Natural killer cell (primary cell): ENCODE measurements around the gene GAPDH. TPM values are rescaled to one million over a fixed set of nuclear protein-coding genes. Genes with fewer than 3 reads are reported as not detected.

Source experiments
- ATAC-seq, 3 donors: fragments of 150-1000 bp in 2 of 3; fragments of 200-7000 bp in 1 of 3; cut with Tn5 transposase; 1 replicate in 1 of 3; 2 replicates in 2 of 3; pipeline ENCODE4 v1.10.0; 2021; ENCODE audit warnings: mild to moderate bottlenecking in 2 of 3, moderate library complexity in 2 of 3
- DNase-seq, 2 donors: peaks; one replicate each; pipeline versions ENCODE4 v3.0.0 to v3.0.0-alpha.2; 2013 to 2021; ENCODE audit warnings: mixed read lengths in 1 of 2
- H3K27ac ChIP-seq: one replicate; pipeline ENCODE4 v1.5.1; 2013; ENCODE audit warnings: mild to moderate bottlenecking, low read length
- H3K27me3 ChIP-seq: one replicate; pipeline ENCODE4 v1.6.1; 2013; ENCODE audit warnings: low read length; ENCODE audit not compliant: control insufficient read depth, insufficient read depth
- H3K36me3 ChIP-seq: one replicate; pipeline ENCODE4 v1.6.1; 2013; ENCODE audit warnings: low read length; ENCODE audit not compliant: control insufficient read depth, insufficient read depth
- H3K4me1 ChIP-seq: one replicate; pipeline ENCODE4 v1.6.1; 2013; ENCODE audit warnings: low read length; ENCODE audit not compliant: control insufficient read depth, insufficient read depth
- H3K4me3 ChIP-seq: one replicate; pipeline ENCODE4 v1.5.1; 2013; ENCODE audit warnings: low read length
- H3K9me3 ChIP-seq: one replicate; pipeline ENCODE4 v1.6.1; 2013; ENCODE audit warnings: low read length; ENCODE audit not compliant: control insufficient read depth, insufficient read depth
- H3K27ac Mint-ChIP-seq, 2 donors: one replicate each; pipeline ENCODE4 v1.8.0; 2022; ENCODE audit warnings: mild to moderate bottlenecking in 2 of 2, mixed read lengths in 2 of 2, moderate library complexity in 1 of 2
- H3K27me3 Mint-ChIP-seq, 2 donors: one replicate each; pipeline ENCODE4 v1.8.0; 2022; ENCODE audit warnings: low read depth in 2 of 2, mixed read lengths in 2 of 2
- H3K36me3 Mint-ChIP-seq: one replicate; pipeline ENCODE4 v1.8.0; 2022; ENCODE audit warnings: mixed read lengths
- H3K4me1 Mint-ChIP-seq, 2 donors: one replicate each; pipeline ENCODE4 v1.8.0; 2022; ENCODE audit warnings: mixed read lengths in 2 of 2
- H3K4me3 Mint-ChIP-seq: one replicate; pipeline ENCODE4 v1.8.0; 2022; ENCODE audit warnings: mild to moderate bottlenecking, moderate library complexity, mixed read lengths
- H3K9me3 Mint-ChIP-seq, 2 donors: one replicate each; pipeline ENCODE4 v1.8.0; 2022; ENCODE audit warnings: mixed read lengths in 2 of 2
- WGBS: methylation state at CpG from one replicate; pipeline ENCODE4 v1.1.7; 2013; ENCODE audit warnings: missing lambda C conversion rate; ENCODE audit not compliant: insufficient coverage; 5-methylcytosine and 5-hydroxymethylcytosine counted together
- intact Hi-C: fragments of 100-400 bp; cut with micrococcal nuclease; formaldehyde crosslinking; loops from one replicate; pipeline ENCODE4 v1.14.2; 2022
- total RNA-seq, 4 donors: library from RNA; stranded (reverse); fragments of 120-200 nt in 1 of 4; gene quantifications; one replicate each; pipeline versions ENCODE4 v1.2.3 to v1.2.4, GENCODE V29; 2013 to 2022
- TF ChIP-seq, protein P1 (sequence below): fragments of 200-600 bp; IDR thresholded peaks from one replicate; pipeline ENCODE4 v1.8.0; 2022; ENCODE audit warnings: antibody characterized with exemption

Gene GAPDH
- total RNA-seq, 3 donors from 2014 or later (not counting 1 experiment from before 2014, with no cell fraction given), result 606 to 729 (median 642) TPM

DNA sequence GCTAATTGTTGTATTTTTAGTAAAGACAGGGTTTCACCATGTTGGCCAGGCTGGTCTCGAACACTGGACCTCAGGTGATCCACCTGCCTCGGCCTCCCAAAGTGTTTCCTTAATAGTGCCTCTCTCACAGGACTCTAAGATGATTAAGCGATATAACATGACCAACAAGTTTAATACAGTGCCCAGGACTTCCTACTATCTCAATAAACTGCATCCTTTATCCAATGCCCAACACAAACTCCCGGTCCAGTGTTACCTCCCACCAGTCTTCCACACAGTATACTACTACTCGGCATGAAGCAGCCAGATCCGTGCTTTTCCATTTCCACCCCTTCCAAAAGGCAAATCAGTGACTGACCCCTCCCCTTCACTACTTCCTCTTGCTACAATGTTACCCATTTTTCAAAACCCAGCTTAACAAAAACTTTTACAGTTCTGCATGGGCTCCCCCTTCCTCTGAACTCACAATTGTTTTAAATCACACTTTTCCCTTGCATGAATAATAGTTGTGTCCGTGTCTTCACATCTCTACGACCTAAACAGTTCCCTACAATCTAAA is 32.9 kb downstream of the GAPDH start:
- intact Hi-C loops, result loop anchor here (5.0 kb wide), 2 partner anchors 40 to 120 kb away; partner anchors contain the start of genes CHD4 and ZNF384
- WGBS, result 43% methylated on average over 8 of the region's 8 CpGs
- H3K27me3 Mint-ChIP-seq, result no peaks in the 10 kb centered on the region
- TF ChIP-seq, protein P1, sequence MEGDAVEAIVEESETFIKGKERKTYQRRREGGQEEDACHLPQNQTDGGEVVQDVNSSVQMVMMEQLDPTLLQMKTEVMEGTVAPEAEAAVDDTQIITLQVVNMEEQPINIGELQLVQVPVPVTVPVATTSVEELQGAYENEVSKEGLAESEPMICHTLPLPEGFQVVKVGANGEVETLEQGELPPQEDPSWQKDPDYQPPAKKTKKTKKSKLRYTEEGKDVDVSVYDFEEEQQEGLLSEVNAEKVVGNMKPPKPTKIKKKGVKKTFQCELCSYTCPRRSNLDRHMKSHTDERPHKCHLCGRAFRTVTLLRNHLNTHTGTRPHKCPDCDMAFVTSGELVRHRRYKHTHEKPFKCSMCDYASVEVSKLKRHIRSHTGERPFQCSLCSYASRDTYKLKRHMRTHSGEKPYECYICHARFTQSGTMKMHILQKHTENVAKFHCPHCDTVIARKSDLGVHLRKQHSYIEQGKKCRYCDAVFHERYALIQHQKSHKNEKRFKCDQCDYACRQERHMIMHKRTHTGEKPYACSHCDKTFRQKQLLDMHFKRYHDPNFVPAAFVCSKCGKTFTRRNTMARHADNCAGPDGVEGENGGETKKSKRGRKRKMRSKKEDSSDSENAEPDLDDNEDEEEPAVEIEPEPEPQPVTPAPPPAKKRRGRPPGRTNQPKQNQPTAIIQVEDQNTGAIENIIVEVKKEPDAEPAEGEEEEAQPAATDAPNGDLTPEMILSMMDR, result no peak
- Histone ChIP-seq H3K4me1 (peaks cover 17% of the 10 kb centered on the region), H3K9me3 (no peaks in the 10 kb centered on the region), H3K27ac (peak overlapping the region; percentile 87), H3K27me3 (no peaks in the 10 kb centered on the region), H3K36me3 (peaks cover 49% of the 10 kb centered on the region), H3K4me3 (peak overlapping the region; percentile 81)
- no peak for ATAC-seq
- H3K36me3 Mint-ChIP-seq, result no peaks in the 10 kb centered on the region
- H3K9me3 Mint-ChIP-seq, result no peaks in the 10 kb centered on the region
- H3K27ac Mint-ChIP-seq, result peak overlapping the region; percentile 96
- H3K4me3 Mint-ChIP-seq, result peak overlapping the region; percentile 100
- no peak for DNase-seq
- H3K4me1 Mint-ChIP-seq, result peaks cover 34 to 48% of the 10 kb centered on the region in 2 donors

DNA sequence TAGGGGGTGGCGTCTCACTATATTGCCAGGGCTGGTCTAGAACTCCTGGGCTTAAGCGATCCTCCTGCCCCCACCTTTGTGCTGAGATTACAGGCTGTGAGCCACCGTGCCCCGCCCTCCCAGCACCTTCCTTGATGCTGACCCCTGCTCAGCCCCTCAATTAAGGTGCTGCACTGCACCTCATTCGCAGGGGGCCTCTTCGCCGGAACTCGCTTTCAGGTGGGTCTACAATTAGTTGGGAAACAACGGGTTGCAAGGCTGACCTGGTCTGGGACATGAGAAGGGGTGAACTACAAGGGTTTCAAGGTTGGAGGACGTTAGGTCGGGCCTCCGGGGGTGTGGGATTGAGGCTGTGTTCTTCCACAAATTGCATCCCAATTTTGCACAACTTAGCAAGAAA is 35.0 kb downstream of the GAPDH start:
- no peaks in the 10 kb centered on the region for H3K9me3 Mint-ChIP-seq
- H3K4me1 Mint-ChIP-seq, result peaks cover 22 to 36% of the 10 kb centered on the region in 2 donors
- H3K36me3 ChIP-seq, result peaks cover 49% of the 10 kb centered on the region
- H3K4me1 ChIP-seq, result peaks cover 17% of the 10 kb centered on the region
- no peaks in the 10 kb centered on the region for H3K27me3 Mint-ChIP-seq
- no peak overlapping the region for H3K4me3 ChIP-seq
- H3K4me3 Mint-ChIP-seq, result peak overlapping the region; percentile 65
- ATAC-seq (no peak), DNase-seq (no peak)
- H3K27me3 ChIP-seq, result no peaks in the 10 kb centered on the region
- intact Hi-C loops, result loop anchor here (5.0 kb wide), 2 partner anchors 38 to 118 kb away; partner anchors contain the start of genes CHD4 and ZNF384
- TF ChIP-seq, protein P1, result no peak
- no peak overlapping the region for H3K27ac ChIP-seq
- no peaks in the 10 kb centered on the region for H3K9me3 ChIP-seq
- H3K36me3 Mint-ChIP-seq, result no peaks in the 10 kb centered on the region
- H3K27ac Mint-ChIP-seq, result peak overlapping the region; percentile 96
- WGBS, result 96% methylated on average over 9 of the region's 12 CpGs

DNA sequence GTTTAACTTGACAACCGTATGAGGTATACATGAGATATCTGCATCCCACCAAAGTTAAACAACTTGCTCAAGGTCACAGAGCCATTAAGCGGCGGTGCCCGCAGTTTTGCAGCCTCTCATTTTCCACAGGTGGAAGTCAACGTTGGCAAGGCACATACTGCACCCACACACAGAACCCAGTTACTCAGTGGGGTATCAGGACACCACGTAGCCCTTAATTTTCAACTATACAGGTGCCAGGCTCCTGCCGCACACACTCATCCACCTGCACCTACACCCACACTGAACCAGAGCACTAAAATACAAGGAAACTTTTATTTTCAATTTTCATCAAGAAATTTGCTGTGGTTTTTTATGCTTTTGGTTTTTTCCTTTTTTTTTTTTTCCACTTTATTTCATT is 35.5 kb downstream of the GAPDH start:
- Histone ChIP-seq H3K27ac (no peak overlapping the region), H3K27me3 (no peaks in the 10 kb centered on the region), H3K36me3 (peaks cover 52% of the 10 kb centered on the region), H3K9me3 (no peaks in the 10 kb centered on the region), H3K4me1 (peaks cover 17% of the 10 kb centered on the region), H3K4me3 (no peak overlapping the region)
- ATAC-seq, result no peak
- Mint-ChIP-seq H3K4me3 (peak overlapping the region; percentile 65), H3K27me3 (no peaks in the 10 kb centered on the region), H3K36me3 (no peaks in the 10 kb centered on the region), H3K9me3 (no peaks in the 10 kb centered on the region), H3K27ac (peak overlapping the region; percentile 1 to 96), H3K4me1 (peaks cover 22 to 36% of the 10 kb centered on the region in 2 donors)
- intact Hi-C loops, result loop anchor here (5.0 kb wide), 2 partner anchors 38 to 118 kb away; partner anchors contain the start of genes CHD4 and ZNF384
- TF ChIP-seq, protein P1, result no peak
- DNase-seq, result no peak
- WGBS, result 92% methylated on average over 7 of the region's 7 CpGs
